ENCODE data around the gene SUSD1.
"Not testable (repeated sequence)": the region's sequence is repeated elsewhere in the genome, so short reads cannot be mapped to it uniquely, and the experiment has no call there.

SUSD1 gene

GRCh38 chr9:112174965-112175795 lies at the start of gene SUSD1:
TSS of gene SUSD1 (minus strand) at chr9:112175297. CDS start at chr9:112175235, 62 bp downstream.
- peak; percentile 13 for DNase-seq (ENCODE audit: low spot score)

DNA sequence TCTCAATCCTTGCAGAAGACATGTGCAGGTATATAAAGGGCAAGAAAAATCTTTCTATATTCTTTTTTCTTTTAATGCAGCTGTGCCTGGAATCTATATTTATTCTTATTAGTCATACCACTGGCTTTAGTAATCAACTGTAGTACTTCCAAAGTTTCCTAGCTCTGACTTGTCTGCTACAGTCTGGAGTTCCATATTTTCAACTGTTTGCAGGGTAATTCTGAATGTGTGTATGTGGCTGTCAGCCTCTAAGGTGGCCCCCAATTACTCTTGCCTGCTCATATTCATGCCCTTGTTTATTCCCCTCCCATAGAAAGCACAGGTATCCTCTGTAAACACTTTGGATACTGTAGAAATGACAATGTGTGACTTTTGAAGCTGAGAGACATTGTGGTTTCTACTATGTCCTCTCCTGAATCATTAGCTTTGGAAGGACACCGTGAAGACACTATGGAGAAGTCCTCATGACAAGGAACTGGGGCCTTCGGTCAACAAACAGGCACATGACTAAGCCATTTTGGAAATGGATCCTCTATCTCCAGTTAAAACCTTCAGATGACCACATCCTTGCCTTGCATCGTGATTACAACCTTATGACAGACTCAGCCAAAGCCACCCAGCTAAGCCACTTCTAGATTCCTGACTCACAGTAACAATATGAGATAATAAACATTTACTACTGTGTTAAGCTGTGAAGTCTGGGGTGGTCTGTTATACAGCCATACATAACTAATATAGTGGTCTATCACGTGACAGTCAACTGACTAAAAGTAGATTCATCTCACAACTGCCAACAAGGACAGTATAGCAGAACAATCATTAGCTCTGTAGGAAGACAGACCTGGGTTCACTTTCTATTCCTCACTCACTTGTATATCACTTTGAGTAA lies 49.5 kb upstream of the SUSD1 start:
- no peak for DNase-seq (ENCODE audit: low spot score)

- no peak for DNase-seq (ENCODE audit: low spot score)
These were observed 43.8 kb upstream of the SUSD1 start for GRCh38 chr9:112218908-112219307.

- no peak for DNase-seq (ENCODE audit: low spot score)
These were observed 37.8 kb upstream of the SUSD1 start for GRCh38 chr9:112212926-112213325.

DNA sequence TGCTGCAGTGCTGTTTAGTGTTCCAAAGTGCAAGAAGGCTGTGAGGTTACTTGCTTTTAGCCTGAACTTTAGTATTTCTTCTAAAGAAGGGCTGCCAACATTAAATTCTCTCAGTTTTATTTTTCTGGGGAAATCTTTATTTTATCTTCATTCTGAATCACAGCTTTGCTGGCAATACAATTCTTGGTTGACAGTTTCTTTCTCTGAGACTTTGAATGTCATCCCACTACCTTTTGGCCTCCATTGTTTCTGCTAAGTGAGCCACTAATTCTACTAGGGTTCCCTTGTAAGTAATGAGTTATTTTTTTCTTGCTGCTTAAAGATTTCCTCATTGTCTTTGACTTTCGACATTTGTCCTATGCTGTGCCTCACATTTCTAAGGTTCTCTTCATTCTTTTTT lies 32.4 kb upstream of the SUSD1 start:
- no peak for DNase-seq (ENCODE audit: low spot score)

GRCh38 chr9:112203536-112203935 lies 28.4 kb upstream of the SUSD1 start:
- DNase-seq (ENCODE audit: low spot score), result no peak

GRCh38 chr9:112200711-112201110 lies 25.6 kb upstream of the SUSD1 start:
- no peak for DNase-seq (ENCODE audit: low spot score)

DNA sequence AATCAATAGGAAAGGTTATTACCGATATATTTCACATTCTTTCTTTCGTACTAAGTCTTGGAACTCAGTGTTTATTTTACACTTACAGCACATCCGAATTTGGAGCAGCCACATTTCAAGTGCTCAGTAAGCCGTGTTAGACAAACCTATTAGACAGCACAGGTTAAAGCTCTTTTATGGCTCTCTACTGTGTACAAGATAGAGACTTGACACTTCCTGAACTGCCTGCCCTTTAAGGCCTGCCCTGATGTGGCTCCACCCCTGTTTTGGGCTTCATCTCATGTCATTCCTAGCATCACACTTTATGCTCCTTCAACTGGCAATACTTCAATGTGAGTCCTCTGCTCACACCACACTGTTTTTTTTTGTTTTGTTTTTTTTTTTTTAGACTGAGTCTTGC lies 23.5 kb upstream of the SUSD1 start:
- DNase-seq (ENCODE audit: low spot score), result no peak

DNA sequence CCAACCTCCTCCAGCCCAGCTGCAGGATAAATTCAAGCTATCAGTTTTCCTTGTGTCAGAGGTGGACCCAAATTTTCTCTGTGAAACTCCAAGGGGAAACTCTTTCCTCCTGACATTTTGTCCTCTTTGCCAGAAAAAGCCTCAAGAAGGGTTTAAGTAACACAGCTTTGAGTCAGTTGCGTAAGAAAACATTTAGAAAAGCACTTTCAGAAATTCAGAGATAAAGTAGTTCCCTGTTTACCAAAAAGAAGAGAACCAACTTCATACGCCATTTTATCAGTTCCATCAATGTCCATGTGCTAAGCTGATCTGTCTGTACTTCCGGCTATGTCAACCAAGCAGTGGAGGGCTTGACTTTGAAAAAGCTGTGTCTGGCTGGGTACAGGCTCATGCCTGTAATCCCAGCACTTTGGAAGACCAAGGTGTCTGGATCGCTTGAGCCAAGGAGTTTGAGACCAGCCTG lies 19.9 kb upstream of the SUSD1 start:
- DNase-seq (ENCODE audit: low spot score), result no peak

DNA sequence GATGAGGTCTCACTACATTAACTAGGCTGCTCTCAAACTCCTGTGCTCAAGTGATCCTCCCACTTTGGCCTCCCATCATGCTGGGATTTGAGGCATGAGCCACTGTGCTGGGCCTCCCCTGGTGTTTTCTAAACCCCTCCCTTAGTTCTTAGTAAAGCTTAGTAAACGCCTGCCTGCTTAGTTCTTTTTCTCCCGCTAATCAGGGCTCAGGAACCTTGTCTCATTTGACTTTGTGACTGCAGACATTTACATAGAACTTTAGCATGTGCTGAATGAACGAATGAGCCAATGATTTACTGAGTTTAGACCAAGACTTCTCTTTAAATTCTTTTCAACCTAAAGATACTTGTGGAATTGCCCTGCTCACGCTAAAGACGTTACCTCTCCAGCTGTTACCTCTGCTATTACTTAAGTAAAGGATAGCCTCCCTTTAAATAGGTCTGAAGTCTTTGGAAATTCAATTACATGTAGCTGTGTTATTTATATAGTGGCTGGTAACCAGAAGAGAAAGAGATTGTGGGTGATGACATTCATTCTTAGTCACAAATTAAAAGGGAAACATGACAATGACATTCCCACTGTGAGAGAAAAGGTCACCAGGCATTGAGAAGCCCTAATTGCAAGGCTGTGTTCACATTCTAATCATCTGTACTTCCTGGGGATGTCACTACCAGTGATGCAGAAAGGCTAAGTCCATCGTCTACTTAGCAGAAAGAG lies 18.6 kb upstream of the SUSD1 start:
- DNase-seq (ENCODE audit: low spot score), result no peak

DNA sequence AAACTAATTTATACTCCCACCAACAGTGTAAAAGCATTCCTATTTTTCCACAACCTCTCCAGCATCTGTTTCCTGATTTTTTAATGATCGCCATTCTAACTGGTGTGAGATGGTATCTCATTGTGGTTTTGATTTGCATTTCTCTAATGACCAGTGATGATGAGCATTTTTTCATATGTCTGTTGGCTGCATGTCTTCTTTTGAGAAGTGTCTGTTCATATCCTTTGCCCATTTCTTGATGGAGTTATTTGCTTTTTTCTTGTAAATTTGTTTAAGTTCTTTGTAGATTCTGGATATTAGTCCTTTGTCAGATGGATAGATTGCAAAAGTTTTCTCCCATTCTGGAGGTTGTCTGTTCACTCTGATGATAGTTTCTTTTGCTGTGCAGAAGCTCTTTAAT lies 15.2 kb upstream of the SUSD1 start:
- not testable (repeated sequence) for DNase-seq (ENCODE audit: low spot score)

DNA sequence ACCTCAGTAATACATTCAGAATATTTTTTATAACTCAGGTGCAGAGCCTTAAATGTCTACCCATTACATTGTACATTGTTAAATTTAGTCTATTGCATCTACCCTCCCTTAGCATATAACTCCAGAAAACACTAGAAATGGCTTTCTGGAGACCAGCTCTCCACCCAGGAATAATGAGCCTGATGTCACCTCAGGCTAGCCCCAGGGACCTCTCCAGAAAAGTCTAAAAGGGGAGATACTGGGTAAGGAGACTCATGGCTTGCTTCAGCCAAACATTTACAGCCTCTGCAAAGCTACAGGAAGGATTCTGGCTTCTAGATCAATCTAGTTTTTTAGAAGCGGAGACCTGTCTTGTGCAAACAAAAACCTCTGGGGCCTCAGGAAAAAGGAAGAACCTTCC lies 13.8 kb upstream of the SUSD1 start:
- no peak for DNase-seq (ENCODE audit: low spot score)

GRCh38 chr9:112187404-112187803 lies 12.3 kb upstream of the SUSD1 start:
- DNase-seq (ENCODE audit: low spot score), result no peak

- DNase-seq (ENCODE audit: low spot score), result no peak
These were observed 11.6 kb upstream of the SUSD1 start for GRCh38 chr9:112186695-112187094.

GRCh38 chr9:112184946-112185345 lies 9.8 kb upstream of the SUSD1 start:
- no peak for DNase-seq (ENCODE audit: low spot score)

- DNase-seq (ENCODE audit: low spot score), result no peak
These were observed 9.1 kb upstream of the SUSD1 start for GRCh38 chr9:112184221-112184620.

- peak; percentile 73 for DNase-seq (ENCODE audit: low spot score)
These were observed 5.3 kb upstream of the SUSD1 start for GRCh38 chr9:112180387-112180881.

GRCh38 chr9:112179816-112180215 lies 4.7 kb upstream of the SUSD1 start:
- no peak for DNase-seq (ENCODE audit: low spot score)

GRCh38 chr9:112176524-112176923 lies 1.4 kb upstream of the SUSD1 start:
- DNase-seq (ENCODE audit: low spot score), result no peak

- DNase-seq (ENCODE audit: low spot score), result peak; percentile 8
These were observed 759 bp upstream of the SUSD1 start for GRCh38 chr9:112175796-112176315.

DNA sequence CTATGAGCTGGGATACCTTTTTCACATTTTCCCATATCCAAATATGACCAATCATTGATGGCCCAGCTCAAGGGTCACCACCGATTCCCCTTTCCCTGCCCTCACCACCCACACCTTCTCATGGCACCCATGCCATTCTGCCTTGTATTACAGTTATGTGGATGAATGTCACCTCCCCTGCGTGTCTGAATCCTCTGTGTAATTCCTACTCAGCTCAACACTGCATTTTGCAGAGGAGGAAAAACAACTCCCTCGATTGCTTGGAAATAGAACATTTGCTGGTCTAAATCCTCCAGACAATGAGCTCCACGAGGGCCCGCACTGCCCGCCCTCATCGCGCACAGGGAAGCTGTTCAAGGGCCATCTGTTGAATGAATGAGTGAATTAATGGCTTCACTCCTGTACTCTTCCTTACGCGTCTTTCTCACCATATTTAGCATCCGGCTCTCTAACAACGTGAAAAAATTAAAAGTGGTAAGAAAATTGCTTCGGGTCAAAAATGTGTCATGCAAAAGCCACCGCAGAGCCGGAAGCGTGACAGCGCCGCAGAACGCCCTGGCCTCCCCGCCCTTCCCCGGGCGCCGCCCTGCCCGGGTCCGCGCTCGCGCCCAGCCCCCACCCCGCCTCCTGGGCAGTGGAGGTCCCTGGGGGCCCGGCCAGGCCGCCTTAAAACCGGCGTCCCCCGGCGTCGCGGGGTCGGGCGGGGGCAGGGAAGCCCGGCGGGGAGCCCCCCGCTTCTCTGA lies 704 bp downstream of the SUSD1 start:
- peak; percentile 53 for DNase-seq (ENCODE audit: low spot score)

Measured in SW480 (cell line).